Activated CD8-positive, alpha-beta memory T cell treated with anti-CD3 and anti-CD28 coated beads, Interleukin-2, amount 50 U/mL, for 24 hours (primary cell): ENCODE data around the gene NLRC4.
"Not testable (repeated sequence)": the region's sequence is repeated elsewhere in the genome, so short reads cannot be mapped to it uniquely, and the experiment has no call there.

Experiments used
- DNase-seq: peaks from one replicate; pipeline ENCODE4 v3.0.0-alpha.2; 2020; ENCODE audit errors: extremely low read depth

The NLRC4 gene

GRCh38 chr2:32248299-32248698, 16.4 kb downstream of the NLRC4 start:
- no peak for DNase-seq

DNA sequence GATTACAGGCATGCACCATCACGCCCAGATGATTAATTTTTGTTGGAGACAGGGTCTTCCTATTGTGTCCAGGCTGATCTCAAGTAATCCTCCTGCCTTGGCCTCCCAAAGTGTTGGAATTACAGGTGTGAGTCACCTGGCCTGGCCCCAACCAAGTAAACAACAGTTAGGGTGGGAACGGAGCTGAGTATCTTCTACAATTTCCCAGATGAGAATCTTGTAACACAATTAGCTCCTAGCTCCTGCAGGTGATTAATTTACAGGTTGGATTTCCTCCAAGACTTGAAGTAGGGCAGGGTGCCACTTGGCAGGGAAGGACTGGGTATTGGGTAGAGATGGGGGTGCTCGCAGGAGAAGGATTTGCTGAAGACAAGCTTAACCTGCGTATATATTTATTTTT, 17.8 kb downstream of the NLRC4 start:
- no peak for DNase-seq

- no peak for DNase-seq
Measured at GRCh38 chr2:32242331-32242730, 22.4 kb downstream of the NLRC4 start.

GRCh38 chr2:32237996-32238395, 26.7 kb downstream of the NLRC4 start:
- no peak for DNase-seq

DNA sequence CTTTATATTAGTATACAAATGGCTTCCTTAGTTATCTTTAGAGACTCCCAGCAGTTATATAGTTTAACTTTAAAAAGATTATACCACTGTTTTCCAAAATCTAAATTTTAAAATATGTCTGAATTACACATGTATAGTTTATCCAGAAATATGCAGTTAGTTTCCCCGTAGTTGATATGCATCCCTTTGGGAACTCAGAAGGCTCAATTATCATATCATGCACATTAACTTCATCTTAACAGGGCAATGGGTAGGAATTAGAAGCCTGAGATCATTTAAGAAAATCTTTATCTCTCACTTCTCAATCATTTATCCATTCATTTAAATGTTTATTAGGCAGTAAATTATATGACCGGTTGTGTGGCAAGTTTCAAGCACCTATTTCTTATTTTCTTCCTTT, 27.2 kb downstream of the NLRC4 start:
- DNase-seq, result no peak

- no peak for DNase-seq
Measured at GRCh38 chr2:32235315-32235714, 29.4 kb downstream of the NLRC4 start.

GRCh38 chr2:32231959-32232358, 32.7 kb downstream of the NLRC4 start:
- no peak for DNase-seq

GRCh38 chr2:32229635-32230034, 35.1 kb downstream of the NLRC4 start:
- DNase-seq, result no peak

DNA sequence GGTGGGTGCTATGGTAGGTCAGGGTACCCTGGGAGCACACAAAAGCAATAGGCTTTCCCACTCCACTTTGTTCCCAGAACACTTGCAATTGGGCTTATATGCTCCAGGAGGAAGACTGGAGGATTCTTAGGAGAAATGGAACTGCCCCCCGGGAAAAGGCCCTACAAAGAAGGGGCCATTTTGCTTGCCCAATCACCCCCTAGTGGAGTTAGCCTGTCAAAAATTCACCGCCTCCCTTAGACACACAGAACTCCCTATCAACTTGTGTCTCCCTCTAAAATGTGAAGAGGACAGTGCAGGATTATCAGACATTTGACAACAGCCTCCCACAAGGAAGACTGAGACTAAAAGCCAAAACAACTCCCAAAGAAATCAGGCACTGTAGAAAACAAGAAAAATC, 36.5 kb downstream of the NLRC4 start:
- DNase-seq, result no peak

DNA sequence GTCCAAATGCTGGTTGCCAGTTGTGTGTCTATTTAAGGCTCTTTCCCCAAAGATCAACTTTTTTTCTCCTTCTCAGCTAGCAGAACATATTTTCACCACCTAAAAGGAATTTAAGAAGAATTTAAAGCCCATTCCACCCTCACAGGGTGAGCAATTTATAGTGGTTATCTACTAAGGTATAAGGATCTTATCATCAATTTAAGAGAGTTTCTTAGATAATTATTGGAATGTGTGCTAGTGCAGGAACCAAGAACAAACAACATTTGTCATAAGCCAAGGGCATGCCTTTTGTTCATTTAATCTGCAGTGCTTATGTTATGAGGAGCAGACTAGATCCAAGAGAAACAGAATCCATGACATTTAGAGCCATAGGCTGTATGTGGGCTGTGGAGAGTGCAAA, 37.2 kb downstream of the NLRC4 start:
- DNase-seq, result no peak

- no peak for DNase-seq
Measured at GRCh38 chr2:32222966-32223365, 41.7 kb downstream of the NLRC4 start.

- no peak for DNase-seq
Measured at GRCh38 chr2:32220445-32220844, 44.2 kb downstream of the NLRC4 start.

DNA sequence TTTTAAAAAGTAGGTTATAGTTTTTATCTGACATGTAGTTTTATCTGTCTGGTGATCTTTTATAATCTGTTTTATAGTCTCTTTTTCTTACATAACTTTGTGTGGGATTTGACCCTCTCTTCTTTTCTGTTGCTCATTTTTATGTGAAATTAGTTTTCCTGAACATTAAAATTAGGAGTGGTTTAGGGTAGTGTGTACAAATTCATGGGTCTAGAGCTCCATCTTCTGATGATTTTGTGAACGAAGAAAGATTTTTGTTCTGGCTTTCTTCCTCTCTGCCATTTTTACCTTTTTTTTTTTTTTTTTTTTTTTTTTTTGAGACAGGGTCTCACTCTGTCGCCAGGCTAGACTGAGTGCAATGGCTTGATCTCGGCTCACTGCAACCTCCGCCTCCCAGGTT, 52.4 kb downstream of the NLRC4 start:
- DNase-seq, result no peak

DNA sequence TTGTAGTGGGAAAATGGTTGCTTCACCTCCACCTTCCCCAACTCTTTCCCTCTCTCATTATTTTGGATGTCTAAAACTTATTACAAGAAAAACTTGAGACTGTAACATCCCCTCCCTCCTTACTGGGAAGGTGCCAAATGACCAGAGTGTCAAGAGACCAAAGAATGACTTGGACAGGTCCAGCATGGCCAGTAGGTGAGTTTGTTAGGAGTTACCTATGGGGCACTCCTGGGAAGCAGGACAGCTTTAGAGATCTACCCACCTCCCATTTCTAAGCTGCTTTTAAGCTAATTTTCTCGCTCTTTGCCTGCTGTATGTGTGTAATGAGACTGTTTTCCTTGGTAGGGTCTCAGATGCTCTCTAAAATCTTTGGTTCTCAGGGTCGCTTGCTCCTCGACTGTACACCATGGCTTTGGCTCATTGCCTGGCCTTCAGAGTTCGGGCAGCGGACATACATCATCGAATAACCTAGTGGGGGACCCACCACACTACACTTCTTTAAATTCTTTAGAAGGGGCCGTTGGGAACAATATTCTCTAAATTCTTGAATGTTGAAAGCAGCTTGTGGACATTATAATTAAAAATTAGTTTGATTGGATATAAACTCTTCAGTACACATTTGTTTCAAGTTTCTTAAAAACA, 53.8 kb downstream of the NLRC4 start:
- DNase-seq, result no peak

DNA sequence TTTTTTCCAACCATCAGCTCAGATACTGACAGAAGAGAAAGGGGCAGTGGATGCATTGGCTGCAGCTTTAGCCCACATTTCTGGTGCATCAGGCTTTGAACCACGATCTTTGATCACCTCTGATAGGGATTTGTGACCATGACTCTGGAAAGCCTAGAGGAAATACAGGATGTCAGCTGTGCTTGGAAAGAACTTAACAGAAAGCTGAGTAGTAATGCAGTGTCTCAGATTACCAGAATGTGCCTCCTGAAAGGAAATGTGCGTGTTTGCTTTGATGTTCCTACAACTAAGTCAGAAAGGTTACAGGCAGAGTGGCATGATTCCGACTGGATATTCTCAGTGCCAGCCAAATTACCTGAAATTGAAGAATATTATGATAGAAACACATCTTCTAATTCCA, 61.3 kb downstream of the NLRC4 start:
- not testable (repeated sequence) for DNase-seq

GRCh38 chr2:32200814-32201213, 63.9 kb downstream of the NLRC4 start:
- DNase-seq, result no peak

- no peak for DNase-seq
Measured at GRCh38 chr2:32192418-32192817, 72.3 kb downstream of the NLRC4 start.

DNA sequence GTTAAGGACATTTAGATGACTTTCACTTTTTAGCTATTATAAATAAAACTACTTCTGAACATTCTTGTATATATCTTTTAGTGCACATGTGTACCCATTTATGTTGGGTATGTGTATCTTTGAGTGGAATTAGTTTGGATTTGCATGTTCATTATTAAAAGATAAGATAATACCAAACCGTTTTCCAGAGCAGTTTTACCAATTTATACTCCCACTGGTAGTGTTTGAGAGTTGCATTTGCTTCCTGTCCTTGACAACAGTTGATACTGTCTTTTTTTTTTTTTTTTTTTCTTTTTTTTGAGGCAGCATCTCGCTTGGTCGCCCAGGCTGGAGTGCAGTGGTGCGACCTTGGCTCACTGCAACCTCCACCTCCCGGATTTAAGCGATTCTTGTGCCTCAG, 75.7 kb downstream of the NLRC4 start:
- no peak for DNase-seq

DNA sequence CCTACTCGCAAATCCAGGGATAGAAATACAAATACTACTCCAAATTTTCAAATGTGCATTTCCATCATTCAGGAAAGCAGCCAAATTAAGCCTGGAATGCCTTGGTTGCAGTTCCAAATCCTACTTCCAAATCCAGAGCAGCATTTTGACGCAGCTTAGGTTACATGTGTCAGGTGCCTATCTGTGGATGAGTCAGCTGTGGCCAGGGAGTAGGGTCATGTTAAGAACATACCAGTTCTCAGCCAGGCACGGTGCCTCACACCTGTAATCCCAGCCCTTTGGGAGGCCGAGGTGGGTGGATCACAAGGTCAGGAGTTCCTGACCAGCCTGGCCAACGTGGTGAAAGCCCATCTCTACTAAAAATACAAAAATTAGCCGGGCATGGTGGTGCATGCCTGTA, 82.0 kb downstream of the NLRC4 start:
- DNase-seq, result no peak
